ENCODE data around the gene HOXA3. TPM values are rescaled to one million over a fixed set of nuclear protein-coding genes. Genes with fewer than 3 reads are reported as not detected.

HOXA3 gene
- total RNA-seq, 3 donors from 2014 or later = 4.5 to 6.4 (median 4.6) TPM

GRCh38 chr7:27082171-27082570 is 70.2 kb downstream of the HOXA3 start:
- Histone ChIP-seq H3K36me3 (no peaks in the 10 kb centered on the region), H3K9me3 (no peaks in the 10 kb centered on the region), H3K4me1 (no peaks in the 10 kb centered on the region), H3K27ac (no peak overlapping the region), H3K4me3 (no peak overlapping the region), H3K27me3 (no peaks in the 10 kb centered on the region)
- no peak for DNase-seq (ENCODE audit: low spot score in 2 of 2)
- TF ChIP-seq POLR2AphosphoS5 (IDR thresholded peaks at IDR 0.05) (no peak), POLR2A (IDR thresholded peaks at IDR 0.05) (no peak)
- TF ChIP-seq, protein P1, sequence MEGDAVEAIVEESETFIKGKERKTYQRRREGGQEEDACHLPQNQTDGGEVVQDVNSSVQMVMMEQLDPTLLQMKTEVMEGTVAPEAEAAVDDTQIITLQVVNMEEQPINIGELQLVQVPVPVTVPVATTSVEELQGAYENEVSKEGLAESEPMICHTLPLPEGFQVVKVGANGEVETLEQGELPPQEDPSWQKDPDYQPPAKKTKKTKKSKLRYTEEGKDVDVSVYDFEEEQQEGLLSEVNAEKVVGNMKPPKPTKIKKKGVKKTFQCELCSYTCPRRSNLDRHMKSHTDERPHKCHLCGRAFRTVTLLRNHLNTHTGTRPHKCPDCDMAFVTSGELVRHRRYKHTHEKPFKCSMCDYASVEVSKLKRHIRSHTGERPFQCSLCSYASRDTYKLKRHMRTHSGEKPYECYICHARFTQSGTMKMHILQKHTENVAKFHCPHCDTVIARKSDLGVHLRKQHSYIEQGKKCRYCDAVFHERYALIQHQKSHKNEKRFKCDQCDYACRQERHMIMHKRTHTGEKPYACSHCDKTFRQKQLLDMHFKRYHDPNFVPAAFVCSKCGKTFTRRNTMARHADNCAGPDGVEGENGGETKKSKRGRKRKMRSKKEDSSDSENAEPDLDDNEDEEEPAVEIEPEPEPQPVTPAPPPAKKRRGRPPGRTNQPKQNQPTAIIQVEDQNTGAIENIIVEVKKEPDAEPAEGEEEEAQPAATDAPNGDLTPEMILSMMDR (IDR thresholded peaks at IDR 0.05) = no peak
- intact Hi-C loops (cut with DNase I; ENCODE audit: low total_unique reads) = no loop called here

DNA sequence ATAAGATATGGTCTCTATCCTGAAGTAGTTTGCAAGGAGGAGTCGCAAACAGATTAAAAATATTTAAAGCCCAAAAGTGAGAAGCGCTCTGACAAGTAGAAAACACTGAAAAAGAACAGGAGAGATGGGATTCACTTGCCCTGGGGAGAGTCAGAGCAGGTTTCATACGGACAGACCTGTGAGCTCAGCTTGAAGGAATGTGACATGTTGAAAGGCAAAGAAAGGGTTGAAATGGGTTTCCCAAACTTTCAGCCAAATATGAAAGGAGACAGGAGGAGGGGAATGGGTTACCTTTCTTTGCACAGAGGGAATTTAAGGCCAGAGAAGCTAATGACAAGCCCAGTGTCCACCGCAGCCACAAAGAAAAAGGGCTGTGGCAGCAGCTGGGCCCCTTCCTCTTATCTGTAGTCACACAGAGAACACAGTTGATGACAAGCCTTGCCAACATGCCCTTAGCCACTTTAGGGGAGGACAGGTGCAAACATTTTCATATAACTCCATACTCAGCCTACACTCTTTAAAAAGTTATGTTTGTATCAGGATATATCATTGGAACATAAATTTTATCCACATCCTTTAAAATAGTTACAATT is 71.4 kb downstream of the HOXA3 start:
- no peak for TF ChIP-seq POLR2AphosphoS5 (IDR thresholded peaks at IDR 0.05)
- TF ChIP-seq, protein P1 (IDR thresholded peaks at IDR 0.05) = no peak
- no peak for TF ChIP-seq POLR2A (IDR thresholded peaks at IDR 0.05)
- no peak overlapping the region for H3K27ac ChIP-seq
- intact Hi-C loops (cut with DNase I; ENCODE audit: low total_unique reads) = no loop called here
- H3K36me3 ChIP-seq = no peaks in the 10 kb centered on the region
- DNase-seq (ENCODE audit: low spot score in 2 of 2) = no peak
- no peaks in the 10 kb centered on the region for H3K27me3 ChIP-seq
- H3K4me1 ChIP-seq = no peaks in the 10 kb centered on the region
- no peaks in the 10 kb centered on the region for H3K9me3 ChIP-seq
- H3K4me3 ChIP-seq = no peak overlapping the region

DNA sequence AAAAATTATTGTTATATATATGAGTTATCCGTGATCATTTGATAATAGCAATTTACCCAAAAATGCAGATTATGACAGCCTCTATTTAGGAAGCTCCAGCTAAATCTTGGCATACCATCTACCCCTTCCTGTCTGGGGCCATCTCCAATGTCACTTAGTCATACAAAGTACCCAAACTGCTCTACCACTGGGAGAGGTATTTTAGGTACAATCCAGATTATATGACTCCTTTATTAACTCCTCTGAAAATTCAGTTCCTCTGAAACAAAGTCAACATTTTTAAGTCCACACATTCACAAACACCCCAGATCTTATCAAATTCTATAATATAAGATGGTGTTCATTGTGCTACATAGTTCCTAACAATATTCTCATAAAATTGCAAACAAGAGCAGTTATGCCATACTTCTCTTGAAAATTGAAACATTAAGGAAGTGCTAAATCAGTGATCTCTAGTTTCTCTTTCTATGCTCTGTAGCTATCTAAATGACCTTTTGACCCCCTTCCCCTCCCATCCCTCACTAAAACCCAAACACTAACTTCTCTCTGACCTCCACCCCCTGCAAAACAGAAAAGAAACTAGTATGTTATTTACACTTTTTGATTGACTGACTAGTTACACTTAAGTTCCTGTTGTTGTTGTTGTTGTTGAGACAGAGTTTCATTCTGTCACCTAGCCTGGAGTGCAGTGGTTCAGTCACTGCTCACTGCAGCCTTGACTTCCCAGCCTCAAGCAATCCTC is 73.0 kb downstream of the HOXA3 start:
- H3K9me3 ChIP-seq = no peaks in the 10 kb centered on the region
- H3K36me3 ChIP-seq = no peaks in the 10 kb centered on the region
- no peak overlapping the region for H3K27ac ChIP-seq
- intact Hi-C loops (cut with DNase I; ENCODE audit: low total_unique reads) = no loop called here
- no peaks in the 10 kb centered on the region for H3K4me1 ChIP-seq
- TF ChIP-seq, protein P1 (IDR thresholded peaks at IDR 0.05) = no peak
- TF ChIP-seq POLR2A (IDR thresholded peaks at IDR 0.05) = no peak
- TF ChIP-seq POLR2AphosphoS5 (IDR thresholded peaks at IDR 0.05) = no peak
- DNase-seq (ENCODE audit: low spot score in 2 of 2) = no peak
- H3K4me3 ChIP-seq = no peak overlapping the region
- H3K27me3 ChIP-seq = no peaks in the 10 kb centered on the region

GRCh38 chr7:27078616-27079233 is 73.7 kb downstream of the HOXA3 start:
- no peak overlapping the region for H3K4me3 ChIP-seq
- no peaks in the 10 kb centered on the region for H3K4me1 ChIP-seq
- TF ChIP-seq POLR2AphosphoS5 (IDR thresholded peaks at IDR 0.05) (no peak), POLR2A (IDR thresholded peaks at IDR 0.05) (no peak)
- TF ChIP-seq, protein P1 (IDR thresholded peaks at IDR 0.05) = no peak
- H3K9me3 ChIP-seq = no peaks in the 10 kb centered on the region
- no peaks in the 10 kb centered on the region for H3K27me3 ChIP-seq
- no peak for DNase-seq (ENCODE audit: low spot score in 2 of 2)
- no peak overlapping the region for H3K27ac ChIP-seq
- no peaks in the 10 kb centered on the region for H3K36me3 ChIP-seq
- intact Hi-C loops (cut with DNase I; ENCODE audit: low total_unique reads) = no loop called here

GRCh38 chr7:27073076-27073475 is 79.3 kb downstream of the HOXA3 start:
- no peaks in the 10 kb centered on the region for H3K27me3 ChIP-seq
- H3K4me1 ChIP-seq = no peaks in the 10 kb centered on the region
- H3K9me3 ChIP-seq = no peaks in the 10 kb centered on the region
- no peak overlapping the region for H3K4me3 ChIP-seq
- TF ChIP-seq POLR2A (IDR thresholded peaks at IDR 0.05) (no peak), POLR2AphosphoS5 (IDR thresholded peaks at IDR 0.05) (no peak)
- TF ChIP-seq, protein P1 (IDR thresholded peaks at IDR 0.05) = no peak
- intact Hi-C loops (cut with DNase I; ENCODE audit: low total_unique reads) = no loop called here
- DNase-seq (ENCODE audit: low spot score in 2 of 2) = no peak
- no peaks in the 10 kb centered on the region for H3K36me3 ChIP-seq
- no peak overlapping the region for H3K27ac ChIP-seq

Measured in breast epithelium (tissue), 4 donors.